GM12878 (cell line): ENCODE measurements around the gene UNC5B. TPM values are rescaled to one million over a fixed set of nuclear protein-coding genes. Genes with fewer than 3 reads are reported as not detected.

ENCODE experiments used
- ATAC-seq: fragments of 200-7000 bp; cut with Tn5 transposase; 3 replicates; pipeline ENCODE4 v1.9.1; 2020; ENCODE audit warnings: mild to moderate bottlenecking, moderate library complexity
- BruUV-seq: library from RNA; stranded (reverse); fragments of 400-500 nt; replicated peaks from 2 replicates; lab custom pipeline; 2021; lab: Mats Ljungman, UMichigan
- CTCF ChIA-PET: fragments of 300-600 bp; sonication (Branson Sonifier 250); formaldehyde crosslinking; extraction: SDS; loops from one replicate; lab custom pipeline; 2021; ENCODE audit warnings: inconsistent platforms; lab: Yijun Ruan, JAX
- POLR2A ChIA-PET: fragments of 350-600 bp; formaldehyde crosslinking; extraction: SDS; loops from one replicate; lab custom pipeline; 2021; ENCODE audit warnings: inconsistent platforms; lab: Charles Lee
- RAD21 ChIA-PET: fragments of 300-600 bp; sonication (Branson Sonifier 250); formaldehyde crosslinking; loops from one replicate; lab custom pipeline; 2023; ENCODE audit warnings: antibody characterized with exemption; ENCODE audit not compliant: unreplicated experiment; lab: Charles Lee
- SMC1A ChIA-PET: fragments of 300-600 bp; sonication (Branson Sonifier 250); formaldehyde crosslinking; loops from one replicate; lab custom pipeline; 2023; ENCODE audit not compliant: unreplicated experiment, uncharacterized antibody; lab: Charles Lee
- DNase-seq: peaks from one replicate; pipeline ENCODE4 v3.0.0-alpha.2; 2011; ENCODE audit warnings: low read depth, low spot score
- FAIRE-seq: peaks from 3 replicates; lab custom pipeline; 2011; peaks lifted over from hg19 to GRCh38; lab: Jason Lieb, UNC
- H2AFZ ChIP-seq: 2 replicates; pipeline ENCODE4 v1.6.0; 2011; ENCODE audit warnings: low read depth, low read length, control low read depth; ENCODE audit not compliant: control insufficient read depth
- H3K27ac ChIP-seq: 2 replicates; pipeline ENCODE4 v1.5.1; 2011; ENCODE audit warnings: control low read depth; ENCODE audit not compliant: control insufficient read depth, insufficient read depth
- H3K27me3 ChIP-seq, 2 experiments: replicated peaks in 1 of 2; 2 replicates each; pipeline versions ENCODE4 v1.6.0 to v1.6.1; 2011; ENCODE audit warnings: low read length in 1 of 2; ENCODE audit not compliant: control insufficient read depth in 2 of 2, insufficient read depth in 2 of 2
- H3K36me3 ChIP-seq, 2 experiments: 2 replicates each; pipeline ENCODE4 v1.5.1; 2011; ENCODE audit warnings: low read length in 1 of 2; ENCODE audit not compliant: control insufficient read depth in 2 of 2, insufficient read depth in 2 of 2
- H3K4me1 ChIP-seq: 2 replicates; pipeline ENCODE4 v1.6.1; 2011; ENCODE audit warnings: mild to moderate bottlenecking, low read length, moderate library complexity, mixed read lengths; ENCODE audit not compliant: control insufficient read depth, insufficient read depth
- H3K4me2 ChIP-seq: 2 replicates; pipeline ENCODE4 v1.6.0; 2011; ENCODE audit warnings: control low read depth; ENCODE audit not compliant: control insufficient read depth, insufficient read depth
- H3K4me3 ChIP-seq: fragments of 200-600 bp; sonication (generic); 2 replicates; pipeline ENCODE4 v1.5.1; 2016
- H3K79me2 ChIP-seq: 2 replicates; pipeline ENCODE4 v1.6.0; 2011; ENCODE audit warnings: low read length; ENCODE audit not compliant: control insufficient read depth, insufficient read depth
- H3K9ac ChIP-seq: 2 replicates; pipeline ENCODE4 v1.8.0; 2011; ENCODE audit warnings: low read length, control low read depth, mixed read lengths; ENCODE audit not compliant: control insufficient read depth, insufficient read depth
- H3K9me3 ChIP-seq: replicated peaks from 3 replicates; pipeline ENCODE4 v1.5.1; 2011; ENCODE audit warnings: mild to moderate bottlenecking, low read length; ENCODE audit not compliant: control insufficient read depth, insufficient read depth
- H4K20me1 ChIP-seq: 2 replicates; pipeline ENCODE4 v1.6.0; 2011; ENCODE audit not compliant: control insufficient read depth, insufficient read depth
- BHLHE40 ChIP-seq, 2 experiments: fragments of 450-650 bp in 1 of 2; IDR thresholded peaks; 2 replicates each; pipeline ENCODE4 v1.6.1; 2011 to 2017; ENCODE audit warnings: low read depth in 2 of 2, borderline replicate concordance in 1 of 2, improper control_type of control experiment in 1 of 2, low read length in 1 of 2, mild to moderate bottlenecking in 1 of 2
- BRCA1 ChIP-seq: IDR thresholded peaks from 2 replicates; pipeline ENCODE4 v1.6.1; 2011; ENCODE audit warnings: low read depth, low read length, improper control_type of control experiment
- CBX3 ChIP-seq: fragments of 200-600 bp; sonication (generic); IDR thresholded peaks from 2 replicates; pipeline ENCODE4 v1.6.1; 2016; ENCODE audit warnings: low read depth, borderline replicate concordance
- CHD1 ChIP-seq: IDR thresholded peaks from 2 replicates; pipeline ENCODE4 v1.6.1; 2012; ENCODE audit warnings: low read depth, low read length, improper control_type of control experiment
- CHD4 ChIP-seq: fragments of 200-600 bp; sonication (generic); IDR thresholded peaks from 2 replicates; pipeline ENCODE4 v1.6.1; 2016; ENCODE audit warnings: mild to moderate bottlenecking
- DPF2 ChIP-seq: fragments of 450-650 bp; IDR thresholded peaks from 2 replicates; pipeline ENCODE4 v1.6.1; 2017; ENCODE audit warnings: mild to moderate bottlenecking
- EZH2 ChIP-seq: IDR thresholded peaks from 2 replicates; pipeline ENCODE4 v1.6.1; 2012; ENCODE audit warnings: low read depth, mild to moderate bottlenecking, control low read depth, inconsistent platforms, low read length, borderline replicate concordance; ENCODE audit not compliant: control insufficient read depth
- HDAC6 ChIP-seq: fragments of 200-600 bp; sonication (generic); IDR thresholded peaks from one replicate; pipeline ENCODE4 v1.8.0; 2017; ENCODE audit warnings: antibody characterized with exemption; ENCODE audit not compliant: unreplicated experiment
- IKZF1 ChIP-seq: fragments of 450-650 bp; conservative IDR thresholded peaks from 2 replicates; pipeline ENCODE4 v1.6.1; 2017; ENCODE audit warnings: antibody characterized with exemption, mild to moderate bottlenecking
- KAT2A ChIP-seq: conservative IDR thresholded peaks from 2 replicates; pipeline ENCODE4 v1.6.1; 2011; ENCODE audit warnings: low read depth, low read length; ENCODE audit not compliant: control insufficient read depth
- LARP7 ChIP-seq: fragments of 450-650 bp; IDR thresholded peaks from 2 replicates; pipeline ENCODE4 v1.6.1; 2017; ENCODE audit warnings: mild to moderate bottlenecking
- MYB ChIP-seq: fragments of 150-350 bp; IDR thresholded peaks from 2 replicates; pipeline ENCODE4 v1.6.1; 2014; ENCODE audit warnings: mild to moderate bottlenecking, low read depth, low read length, borderline replicate concordance
- MYC ChIP-seq: IDR thresholded peaks from 2 replicates; pipeline ENCODE4 v1.6.1; 2011; ENCODE audit warnings: mild to moderate bottlenecking, low read length, moderate library complexity, inconsistent platforms; ENCODE audit not compliant: insufficient read depth, insufficient replicate concordance, insufficient read length, severe bottlenecking
- NBN ChIP-seq: fragments of 450-650 bp; IDR thresholded peaks from 2 replicates; pipeline ENCODE4 v1.6.1; 2016
- NR2F1 ChIP-seq: fragments of 450-650 bp; conservative IDR thresholded peaks from 2 replicates; pipeline ENCODE4 v1.6.1; 2017; ENCODE audit warnings: mild to moderate bottlenecking
- POLR2A ChIP-seq: IDR thresholded peaks from 2 replicates; pipeline ENCODE4 v1.6.1; 2011; ENCODE audit warnings: low read depth, mild to moderate bottlenecking, low read length
- SP1 ChIP-seq: IDR thresholded peaks from one replicate; pipeline ENCODE4 v1.6.1; 2011; ENCODE audit warnings: low read depth, low read length
- STAT1 ChIP-seq: fragments of 450-650 bp; conservative IDR thresholded peaks from 2 replicates; pipeline ENCODE4 v1.6.1; 2014; ENCODE audit warnings: antibody characterized with exemption, mild to moderate bottlenecking
- WGBS: methylation state at CpG from one replicate; pipeline ENCODE4 v1.1.6; 2016; ENCODE audit warnings: low lambda C conversion rate; ENCODE audit not compliant: insufficient replicate concordance, insufficient coverage; ENCODE audit errors: missing lambda C conversion rate; 5-methylcytosine and 5-hydroxymethylcytosine counted together
- in situ Hi-C: fragments of 300-500 bp; cut with MboI; formaldehyde crosslinking; loops from 9 replicates; pipeline ENCODE4 v1.14.3; 2018; ENCODE audit warnings: mixed read lengths
- intact Hi-C: fragments of 100-400 bp; cut with micrococcal nuclease; formaldehyde crosslinking; loops from one replicate; pipeline ENCODE4 v1.14.2; 2022; ENCODE audit not compliant: unreplicated experiment
- polyA plus RNA-seq, 11 experiments: library from polyadenylated mRNA; depleted of rRNA in 4 of 11; unstranded in 6 of 11; stranded (reverse) in 5 of 11; fragments of >200 nt; fragmentation: Nextera tagmentation in 4 of 11; fragmentation: Illumina TruSeq in 1 of 11; extraction: Ambion mirVana in 4 of 11; extraction: Trizol in 1 of 11; gene quantifications; 1 replicate in 1 of 11; 2 replicates in 10 of 11; pipeline versions ENCODE4 v1.2.1 to v1.2.3, GENCODE V29; 2011 to 2016; ENCODE audit warnings: inconsistent platforms in 2 of 11, missing spikeins in 2 of 11, low read depth in 1 of 11
- total RNA-seq, 4 experiments: library from RNA; depleted of rRNA in 3 of 4; stranded (reverse); fragments of >200 nt in 3 of 4; fragmentation: Illumina TruSeq in 1 of 4; extraction: Trizol in 1 of 4; gene quantifications; 2 replicates each; pipeline versions ENCODE4 v1.2.1 to v1.2.3, GENCODE V29; 2013 to 2021
- TF ChIP-seq, protein P1 (sequence below): fragments of 450-650 bp; formaldehyde crosslinking; IDR thresholded peaks from 2 replicates; pipeline ENCODE4 v1.5.0; 2022; ENCODE audit warnings: mild to moderate bottlenecking, missing genetic modification characterization
- TF ChIP-seq, protein P2 (sequence below): fragments of 450-650 bp; IDR thresholded peaks from 2 replicates; pipeline ENCODE4 v1.6.1; 2016; ENCODE audit warnings: mild to moderate bottlenecking
- TF ChIP-seq, protein P3 (sequence below): fragments of 450-650 bp; IDR thresholded peaks from 2 replicates; pipeline ENCODE4 v1.6.1; 2014; ENCODE audit warnings: mild to moderate bottlenecking

The UNC5B gene
- total and polyA plus RNA-seq, 10 of the 15 experiments (the other 5 are each of a cell fraction or from before 2014, with no cell fraction given): 0.03 to 0.08 TPM; not detected in 8

DNA sequence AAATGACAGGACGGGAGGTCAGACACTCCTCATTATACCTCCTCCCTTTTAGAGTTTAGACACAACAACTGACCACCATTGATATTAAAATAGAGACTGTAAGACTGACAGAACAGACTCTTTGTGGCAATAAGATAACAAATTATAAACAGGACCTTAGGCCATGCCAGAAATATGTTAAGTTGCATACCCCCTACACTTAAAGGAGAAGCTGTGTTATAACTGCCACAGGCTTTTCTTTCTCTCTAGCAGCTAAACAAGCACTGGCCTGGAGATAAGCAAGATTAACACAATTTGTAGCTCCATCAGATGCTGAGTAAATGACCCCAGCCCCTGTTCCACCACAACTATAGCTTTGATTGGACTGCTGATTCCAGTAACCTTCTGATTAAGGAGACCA, 10.5 kb upstream of the UNC5B start (continued):
- TF ChIP-seq, protein P1, sequence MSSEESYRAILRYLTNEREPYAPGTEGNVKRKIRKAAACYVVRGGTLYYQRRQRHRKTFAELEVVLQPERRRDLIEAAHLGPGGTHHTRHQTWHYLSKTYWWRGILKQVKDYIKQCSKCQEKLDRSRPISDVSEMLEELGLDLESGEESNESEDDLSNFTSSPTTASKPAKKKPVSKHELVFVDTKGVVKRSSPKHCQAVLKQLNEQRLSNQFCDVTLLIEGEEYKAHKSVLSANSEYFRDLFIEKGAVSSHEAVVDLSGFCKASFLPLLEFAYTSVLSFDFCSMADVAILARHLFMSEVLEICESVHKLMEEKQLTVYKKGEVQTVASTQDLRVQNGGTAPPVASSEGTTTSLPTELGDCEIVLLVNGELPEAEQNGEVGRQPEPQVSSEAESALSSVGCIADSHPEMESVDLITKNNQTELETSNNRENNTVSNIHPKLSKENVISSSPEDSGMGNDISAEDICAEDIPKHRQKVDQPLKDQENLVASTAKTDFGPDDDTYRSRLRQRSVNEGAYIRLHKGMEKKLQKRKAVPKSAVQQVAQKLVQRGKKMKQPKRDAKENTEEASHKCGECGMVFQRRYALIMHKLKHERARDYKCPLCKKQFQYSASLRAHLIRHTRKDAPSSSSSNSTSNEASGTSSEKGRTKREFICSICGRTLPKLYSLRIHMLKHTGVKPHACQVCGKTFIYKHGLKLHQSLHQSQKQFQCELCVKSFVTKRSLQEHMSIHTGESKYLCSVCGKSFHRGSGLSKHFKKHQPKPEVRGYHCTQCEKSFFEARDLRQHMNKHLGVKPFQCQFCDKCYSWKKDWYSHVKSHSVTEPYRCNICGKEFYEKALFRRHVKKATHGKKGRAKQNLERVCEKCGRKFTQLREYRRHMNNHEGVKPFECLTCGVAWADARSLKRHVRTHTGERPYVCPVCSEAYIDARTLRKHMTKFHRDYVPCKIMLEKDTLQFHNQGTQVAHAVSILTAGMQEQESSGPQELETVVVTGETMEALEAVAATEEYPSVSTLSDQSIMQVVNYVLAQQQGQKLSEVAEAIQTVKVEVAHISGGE (CRISPR knock-in tag): no peak
- TF ChIP-seq STAT1: no peak
- no peak for TF ChIP-seq CBX3
- TF ChIP-seq DPF2: no peak

DNA sequence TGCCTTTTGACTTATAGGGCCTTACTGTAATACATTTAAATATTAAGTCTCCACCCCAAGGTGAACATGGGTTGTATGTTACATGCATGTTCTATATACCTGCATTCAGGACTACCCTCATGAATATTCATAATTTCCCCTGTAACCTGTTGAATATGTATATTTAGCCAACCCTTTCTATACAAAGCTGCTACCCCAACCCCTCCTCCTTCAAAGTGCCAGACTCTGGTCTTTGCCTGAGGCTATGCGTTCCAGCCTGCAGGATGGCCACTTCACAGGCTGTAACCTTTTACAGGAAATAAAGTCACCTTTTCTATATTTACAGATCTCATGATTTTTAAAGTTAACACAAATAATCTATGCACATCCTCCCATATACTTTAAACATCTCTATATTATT, 10.1 kb upstream of the UNC5B start:
- in situ Hi-C loops: no loop called here
- TF ChIP-seq POLR2A: no peak
- no peak for TF ChIP-seq SP1
- TF ChIP-seq EZH2: no peak
- TF ChIP-seq, protein P2, sequence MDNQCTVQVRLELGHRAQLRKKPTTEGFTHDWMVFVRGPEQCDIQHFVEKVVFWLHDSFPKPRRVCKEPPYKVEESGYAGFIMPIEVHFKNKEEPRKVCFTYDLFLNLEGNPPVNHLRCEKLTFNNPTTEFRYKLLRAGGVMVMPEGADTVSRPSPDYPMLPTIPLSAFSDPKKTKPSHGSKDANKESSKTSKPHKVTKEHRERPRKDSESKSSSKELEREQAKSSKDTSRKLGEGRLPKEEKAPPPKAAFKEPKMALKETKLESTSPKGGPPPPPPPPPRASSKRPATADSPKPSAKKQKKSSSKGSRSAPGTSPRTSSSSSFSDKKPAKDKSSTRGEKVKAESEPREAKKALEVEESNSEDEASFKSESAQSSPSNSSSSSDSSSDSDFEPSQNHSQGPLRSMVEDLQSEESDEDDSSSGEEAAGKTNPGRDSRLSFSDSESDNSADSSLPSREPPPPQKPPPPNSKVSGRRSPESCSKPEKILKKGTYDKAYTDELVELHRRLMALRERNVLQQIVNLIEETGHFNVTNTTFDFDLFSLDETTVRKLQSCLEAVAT: no peak
- TF ChIP-seq LARP7: no peak
- TF ChIP-seq KAT2A: no peak
- no peak for TF ChIP-seq CHD1
- no peak for TF ChIP-seq BHLHE40 (IDR thresholded peaks at IDR 0.05; ENCODE audit: borderline replicate concordance in 1 of 2, low read depth in 2 of 2, low read length in 1 of 2)
- TF ChIP-seq MYB: no peak
- TF ChIP-seq, protein P3, sequence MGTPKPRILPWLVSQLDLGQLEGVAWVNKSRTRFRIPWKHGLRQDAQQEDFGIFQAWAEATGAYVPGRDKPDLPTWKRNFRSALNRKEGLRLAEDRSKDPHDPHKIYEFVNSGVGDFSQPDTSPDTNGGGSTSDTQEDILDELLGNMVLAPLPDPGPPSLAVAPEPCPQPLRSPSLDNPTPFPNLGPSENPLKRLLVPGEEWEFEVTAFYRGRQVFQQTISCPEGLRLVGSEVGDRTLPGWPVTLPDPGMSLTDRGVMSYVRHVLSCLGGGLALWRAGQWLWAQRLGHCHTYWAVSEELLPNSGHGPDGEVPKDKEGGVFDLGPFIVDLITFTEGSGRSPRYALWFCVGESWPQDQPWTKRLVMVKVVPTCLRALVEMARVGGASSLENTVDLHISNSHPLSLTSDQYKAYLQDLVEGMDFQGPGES: no peak
- TF ChIP-seq IKZF1: no peak
- no peak for TF ChIP-seq CHD4
- no peak for TF ChIP-seq MYC
- TF ChIP-seq NBN: no peak
- TF ChIP-seq NR2F1: no peak
- TF ChIP-seq BRCA1: no peak
- no peak for TF ChIP-seq HDAC6

More for the DNA sequence above, 10.1 kb upstream of the UNC5B start:
- intact Hi-C loops: no loop called here
- Histone ChIP-seq H3K27me3 (peaks cover 0 to 4% of the 10 kb centered on the region in 2 experiments; a peak in 1 of 4 replicates), H3K79me2 (no peaks in the 10 kb centered on the region), H3K4me2 (no peak overlapping the region), H3K36me3 (no peaks in the 10 kb centered on the region), H2AFZ (no peak overlapping the region), H3K27ac (no peak overlapping the region), H4K20me1 (no peaks in the 10 kb centered on the region), H3K4me1 (no peaks in the 10 kb centered on the region), H3K9me3 (peaks cover 1% of the 10 kb centered on the region; the same call in 2 of the 3 replicates), H3K4me3 (no peak overlapping the region), H3K9ac (no peak overlapping the region)
- POLR2A ChIA-PET: no interaction called here
- SMC1A ChIA-PET: no interaction called here
- no peak for DNase-seq
- no TSS peak for BruUV-seq
- no peak for ATAC-seq
- no peak for FAIRE-seq
- RAD21 ChIA-PET: no interaction called here
- WGBS: 47% methylated on average over 1 of the region's 1 CpG
- CTCF ChIA-PET: interaction anchor here (0.9 kb wide), 1 partner anchor 277 kb away, joined by 3 read pairs; no protein-coding TSS in a partner anchor
